T-helper 17 cell (primary cell): ENCODE measurements around the gene ARHGAP36. TPM values are rescaled to one million over a fixed set of nuclear protein-coding genes. Genes with fewer than 3 reads are reported as not detected.

Experiments
- ATAC-seq: fragments of 150-1000 bp; cut with Tn5 transposase; 2 replicates; pipeline ENCODE4 v1.10.0; 2021; ENCODE audit warnings: mild to moderate bottlenecking, moderate library complexity
- DNase-seq, 3 donors: peaks; one replicate each; pipeline versions ENCODE4 v3.0.0 to v3.0.0-alpha.2; 2020 to 2021
- H3K9me3 ChIP-seq: one replicate; pipeline ENCODE4 v1.7.0; 2013; ENCODE audit warnings: low read length, mild to moderate bottlenecking; ENCODE audit not compliant: control insufficient read depth, poor library complexity, severe bottlenecking
- H3K27ac Mint-ChIP-seq: one replicate; pipeline ENCODE4 v1.8.0; 2022; ENCODE audit warnings: mild to moderate bottlenecking, moderate library complexity, mixed read lengths
- H3K27me3 Mint-ChIP-seq: one replicate; pipeline ENCODE4 v1.8.0; 2022; ENCODE audit warnings: mixed read lengths
- H3K36me3 Mint-ChIP-seq: one replicate; pipeline ENCODE4 v1.8.0; 2022; ENCODE audit warnings: low read depth, mixed read lengths
- H3K4me1 Mint-ChIP-seq: one replicate; pipeline ENCODE4 v1.8.0; 2022; ENCODE audit warnings: mild to moderate bottlenecking, mixed read lengths
- H3K4me3 Mint-ChIP-seq: one replicate; pipeline ENCODE4 v1.8.0; 2022; ENCODE audit warnings: mild to moderate bottlenecking, moderate library complexity, mixed read lengths
- total RNA-seq, 4 donors: library from RNA in 2 of 4; stranded (reverse) in 2 of 4; gene quantifications; one replicate each; pipeline ENCODE4 v1.2.3 and lab custom pipeline; 2022 to 2026

The ARHGAP36 gene
- total RNA-seq, 2 donors from 2014 or later: not detected

DNA sequence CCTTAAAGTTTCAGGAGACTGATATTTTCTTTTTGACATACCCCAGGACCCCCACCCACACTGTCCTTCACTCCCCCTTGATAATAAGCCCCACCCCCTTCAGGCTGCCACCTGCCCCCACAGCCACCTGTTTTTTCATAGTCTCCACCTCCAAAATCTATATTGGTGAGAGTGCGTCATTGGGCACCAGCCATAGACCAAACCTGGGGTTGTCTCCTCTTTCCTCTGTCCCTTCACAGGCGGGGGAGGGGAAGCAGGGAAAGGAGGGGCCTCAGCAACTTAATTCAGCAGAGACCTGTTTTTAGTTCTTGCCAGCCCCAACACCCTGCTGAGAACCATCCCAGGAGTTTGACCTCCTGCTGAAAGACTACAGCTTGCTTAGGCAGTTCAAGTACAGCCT lies 1.1 kb downstream of the ARHGAP36 start:
- no peaks in the 10 kb centered on the region for H3K4me1 Mint-ChIP-seq
- H3K36me3 Mint-ChIP-seq: no peaks in the 10 kb centered on the region
- H3K27ac Mint-ChIP-seq: no peak overlapping the region
- no peaks in the 10 kb centered on the region for H3K9me3 ChIP-seq
- peaks cover 34% of the 10 kb centered on the region for H3K27me3 Mint-ChIP-seq
- DNase-seq: no peak
- no peak for ATAC-seq
- no peak overlapping the region for H3K4me3 Mint-ChIP-seq

DNA sequence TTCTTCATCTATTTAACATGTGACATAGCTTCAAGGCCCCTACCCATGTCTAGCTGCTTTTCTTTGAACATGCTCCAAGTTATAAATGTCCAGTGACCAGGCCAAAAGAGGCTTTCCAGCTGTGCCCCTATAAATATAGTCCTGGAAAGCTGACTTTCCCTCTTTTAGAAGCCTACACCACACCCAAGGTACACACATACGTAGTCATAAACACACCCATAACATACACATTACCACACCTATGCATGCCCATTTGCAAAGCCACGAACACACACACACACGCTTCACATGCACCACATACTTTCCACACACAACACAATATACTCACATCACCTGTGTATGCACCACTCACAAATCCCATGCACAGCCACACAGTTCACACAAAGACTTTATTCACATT lies 2.0 kb downstream of the ARHGAP36 start:
- peaks cover 34% of the 10 kb centered on the region for H3K27me3 Mint-ChIP-seq
- no peak overlapping the region for H3K27ac Mint-ChIP-seq
- no peaks in the 10 kb centered on the region for H3K9me3 ChIP-seq
- H3K4me3 Mint-ChIP-seq: no peak overlapping the region
- ATAC-seq (no peak), DNase-seq (no peak)
- H3K36me3 Mint-ChIP-seq: no peaks in the 10 kb centered on the region
- H3K4me1 Mint-ChIP-seq: no peaks in the 10 kb centered on the region

DNA sequence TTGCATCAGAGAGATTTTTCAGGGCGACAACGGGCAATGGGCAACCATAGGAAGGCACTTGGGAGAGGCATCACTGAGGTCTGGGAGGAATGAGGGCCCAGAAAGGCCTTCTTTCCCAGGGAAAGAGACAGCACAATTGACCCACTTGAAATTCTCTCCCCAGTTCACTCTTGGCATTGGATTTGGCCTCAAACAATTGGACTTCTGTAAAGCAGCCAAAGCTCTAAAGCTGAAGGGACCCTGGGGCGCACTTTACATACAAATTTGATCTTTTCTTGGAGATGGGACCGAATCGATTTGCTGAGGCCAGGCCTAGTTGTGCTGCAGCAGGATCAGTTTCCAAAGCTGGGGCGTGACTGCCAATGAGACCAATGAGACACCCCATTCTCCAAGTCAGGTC lies 3.2 kb downstream of the ARHGAP36 start:
- H3K4me3 Mint-ChIP-seq: no peak overlapping the region
- H3K4me1 Mint-ChIP-seq: no peaks in the 10 kb centered on the region
- H3K9me3 ChIP-seq: no peaks in the 10 kb centered on the region
- no peaks in the 10 kb centered on the region for H3K36me3 Mint-ChIP-seq
- DNase-seq (no peak), ATAC-seq (no peak)
- H3K27me3 Mint-ChIP-seq: peaks cover 31% of the 10 kb centered on the region
- H3K27ac Mint-ChIP-seq: no peak overlapping the region

DNA sequence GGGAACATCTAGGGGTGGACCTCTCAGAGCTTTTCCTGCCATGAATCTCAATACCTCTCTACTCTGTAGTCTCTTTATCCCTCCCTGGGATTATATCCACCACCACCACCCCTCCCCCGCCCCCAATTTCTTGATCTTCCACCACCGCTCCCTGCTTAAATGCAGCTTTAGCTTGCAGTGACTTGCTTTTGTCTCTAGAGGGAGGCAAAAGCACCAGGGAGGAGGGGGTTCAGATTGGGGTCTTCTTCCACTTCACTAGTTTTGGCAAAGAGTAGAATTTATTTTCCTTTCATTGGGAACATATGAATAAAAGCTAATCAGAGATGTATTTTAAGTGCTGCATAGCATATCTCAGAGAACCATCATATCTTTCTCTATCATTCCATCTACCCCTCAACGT lies 5.5 kb downstream of the ARHGAP36 start:
- ATAC-seq: no peak
- Mint-ChIP-seq H3K27me3 (peaks cover 29% of the 10 kb centered on the region), H3K36me3 (no peaks in the 10 kb centered on the region), H3K27ac (no peak overlapping the region), H3K4me3 (no peak overlapping the region), H3K4me1 (no peaks in the 10 kb centered on the region)
- no peaks in the 10 kb centered on the region for H3K9me3 ChIP-seq
- no peak for DNase-seq

DNA sequence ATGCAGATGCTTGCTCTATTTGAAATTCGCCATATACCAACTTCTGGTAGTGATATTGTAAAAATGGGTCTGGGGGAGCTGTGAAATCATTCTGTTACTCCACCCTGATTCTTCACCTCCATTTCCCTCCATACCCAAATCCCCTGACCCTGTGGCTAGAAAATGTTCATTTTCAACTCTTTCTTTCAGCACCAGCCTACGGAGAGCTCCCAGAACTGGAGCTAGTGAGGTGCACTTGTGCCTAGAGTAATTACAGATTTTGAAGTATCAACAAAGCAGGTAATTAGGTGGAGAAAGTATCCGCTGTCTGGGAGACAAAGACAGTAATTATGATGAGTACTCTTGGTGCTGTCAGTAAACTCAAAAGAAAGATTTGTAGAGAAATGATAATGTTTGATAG lies 8.1 kb downstream of the ARHGAP36 start:
- H3K36me3 Mint-ChIP-seq: no peaks in the 10 kb centered on the region
- H3K4me1 Mint-ChIP-seq: no peaks in the 10 kb centered on the region
- H3K9me3 ChIP-seq: no peaks in the 10 kb centered on the region
- peaks cover 16% of the 10 kb centered on the region for H3K27me3 Mint-ChIP-seq
- ATAC-seq (no peak), DNase-seq (no peak)
- H3K4me3 Mint-ChIP-seq: no peak overlapping the region
- H3K27ac Mint-ChIP-seq: no peak overlapping the region

DNA sequence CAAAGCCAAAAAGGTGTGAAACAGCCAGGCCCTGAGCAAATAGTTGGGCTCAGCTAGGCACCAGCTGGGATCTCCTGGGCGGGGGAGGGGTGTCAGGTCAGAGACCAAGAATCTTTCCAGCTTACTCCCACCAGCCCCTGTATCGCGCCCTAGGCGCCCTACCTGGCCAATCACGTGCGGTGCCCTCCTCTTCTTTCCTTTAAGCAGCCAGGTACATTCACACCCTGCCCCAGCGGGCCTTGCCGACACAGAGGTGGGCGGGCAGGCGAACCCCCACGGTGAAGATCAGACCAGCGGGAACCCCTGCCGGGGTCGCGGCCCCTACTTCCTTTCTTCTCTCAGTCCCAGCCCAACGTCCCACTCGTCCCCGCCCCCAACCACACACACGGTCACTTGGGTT lies 9.1 kb downstream of the ARHGAP36 start:
- no peaks in the 10 kb centered on the region for H3K4me1 Mint-ChIP-seq
- H3K27me3 Mint-ChIP-seq: peaks cover 23% of the 10 kb centered on the region
- no peaks in the 10 kb centered on the region for H3K9me3 ChIP-seq
- no peak overlapping the region for H3K4me3 Mint-ChIP-seq
- ATAC-seq (no peak), DNase-seq (no peak)
- H3K27ac Mint-ChIP-seq: no peak overlapping the region
- H3K36me3 Mint-ChIP-seq: no peaks in the 10 kb centered on the region

DNA sequence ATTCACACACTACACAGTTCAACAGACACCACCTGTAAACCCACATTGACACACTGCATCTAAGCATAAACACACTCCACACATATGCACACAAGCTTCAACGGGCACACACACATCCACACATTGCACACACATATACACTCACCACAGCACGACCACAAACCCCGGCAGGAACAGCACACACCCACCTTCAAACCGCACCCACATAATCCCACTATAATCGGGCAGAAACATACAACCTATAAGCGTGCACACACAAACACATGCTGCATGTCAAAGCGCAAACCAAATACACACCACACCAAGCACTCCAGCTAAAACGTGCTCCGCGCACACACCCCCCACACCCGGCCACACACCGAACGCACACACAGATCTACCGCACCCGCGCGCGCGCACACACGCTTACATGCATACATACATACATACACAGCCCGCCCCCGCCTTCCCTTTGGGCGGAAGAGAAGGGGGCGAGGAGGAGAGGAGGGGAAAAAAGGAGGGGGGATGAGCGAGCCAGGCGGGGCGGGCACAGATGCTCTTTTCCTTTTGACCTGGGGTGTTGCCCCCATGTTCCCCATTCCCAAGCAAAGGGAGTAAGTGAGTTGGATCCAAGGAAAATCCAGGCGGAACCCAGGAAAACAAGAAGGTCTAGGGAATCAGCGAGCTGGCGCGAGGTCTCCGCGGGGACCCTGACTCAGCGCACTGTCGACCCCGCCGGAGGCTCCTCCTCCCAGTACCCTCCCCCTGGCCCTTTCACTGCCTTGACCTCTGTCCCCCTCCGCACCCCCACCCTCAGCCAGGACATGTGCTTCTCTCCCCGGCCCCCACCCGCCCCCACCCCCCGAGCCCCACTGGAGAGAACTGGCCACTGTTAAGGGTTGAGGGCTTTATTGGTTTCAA lies 9.9 kb downstream of the ARHGAP36 start:
- H3K27me3 Mint-ChIP-seq: peaks cover 32% of the 10 kb centered on the region

DNA sequence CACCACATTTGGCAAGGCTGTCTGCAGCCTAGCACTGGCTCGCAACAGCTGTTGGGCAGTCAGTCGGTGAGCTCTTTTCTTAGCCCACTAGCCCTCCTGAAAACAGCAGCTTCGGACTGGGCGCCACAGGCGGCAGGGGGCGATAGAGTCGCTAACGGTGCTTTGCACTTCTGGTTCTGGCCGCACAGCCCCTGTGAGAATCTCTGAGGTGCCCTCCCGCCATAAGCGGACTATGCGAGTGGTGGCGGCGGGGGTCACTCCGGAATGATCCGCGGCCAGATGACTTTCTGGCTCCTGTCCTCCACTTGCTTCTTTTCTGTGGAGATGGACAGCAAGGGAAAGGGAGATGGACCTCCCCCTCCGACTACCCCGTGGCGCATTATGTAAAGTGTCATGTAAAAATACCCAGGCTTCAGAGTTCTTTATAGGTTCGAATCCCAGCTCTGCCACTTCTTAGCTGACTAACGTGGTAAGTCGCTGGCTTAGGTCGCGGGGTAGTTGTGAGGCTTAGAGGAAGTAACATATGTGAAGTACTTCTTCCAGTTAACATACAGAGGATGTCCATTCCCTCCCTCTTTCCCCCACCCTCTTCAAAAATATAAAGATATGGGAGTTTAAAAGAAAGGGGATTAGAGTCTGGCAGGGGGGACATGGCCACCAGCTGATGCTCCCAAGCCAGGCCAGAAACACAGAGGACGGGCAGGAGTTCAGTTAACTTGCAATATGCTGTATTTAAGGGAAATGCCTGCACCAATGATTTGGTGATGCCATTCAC lies 11.0 kb downstream of the ARHGAP36 start:
- ATAC-seq: no peak
- DNase-seq: no peak
- no peak overlapping the region for H3K27ac Mint-ChIP-seq
- H3K27me3 Mint-ChIP-seq: peaks cover 33% of the 10 kb centered on the region
- H3K36me3 Mint-ChIP-seq: peaks cover 2% of the 10 kb centered on the region
- H3K9me3 ChIP-seq: no peaks in the 10 kb centered on the region
- no peak overlapping the region for H3K4me3 Mint-ChIP-seq
- peaks cover 2% of the 10 kb centered on the region for H3K4me1 Mint-ChIP-seq

More for the DNA sequence above, 9.9 kb downstream of the ARHGAP36 start:
- no peak overlapping the region for H3K4me3 Mint-ChIP-seq
- H3K4me1 Mint-ChIP-seq: peaks cover 2% of the 10 kb centered on the region
- H3K36me3 Mint-ChIP-seq: peaks cover 2% of the 10 kb centered on the region
- no peak for ATAC-seq
- no peak overlapping the region for H3K27ac Mint-ChIP-seq
- H3K9me3 ChIP-seq: no peaks in the 10 kb centered on the region
- no peak for DNase-seq

DNA sequence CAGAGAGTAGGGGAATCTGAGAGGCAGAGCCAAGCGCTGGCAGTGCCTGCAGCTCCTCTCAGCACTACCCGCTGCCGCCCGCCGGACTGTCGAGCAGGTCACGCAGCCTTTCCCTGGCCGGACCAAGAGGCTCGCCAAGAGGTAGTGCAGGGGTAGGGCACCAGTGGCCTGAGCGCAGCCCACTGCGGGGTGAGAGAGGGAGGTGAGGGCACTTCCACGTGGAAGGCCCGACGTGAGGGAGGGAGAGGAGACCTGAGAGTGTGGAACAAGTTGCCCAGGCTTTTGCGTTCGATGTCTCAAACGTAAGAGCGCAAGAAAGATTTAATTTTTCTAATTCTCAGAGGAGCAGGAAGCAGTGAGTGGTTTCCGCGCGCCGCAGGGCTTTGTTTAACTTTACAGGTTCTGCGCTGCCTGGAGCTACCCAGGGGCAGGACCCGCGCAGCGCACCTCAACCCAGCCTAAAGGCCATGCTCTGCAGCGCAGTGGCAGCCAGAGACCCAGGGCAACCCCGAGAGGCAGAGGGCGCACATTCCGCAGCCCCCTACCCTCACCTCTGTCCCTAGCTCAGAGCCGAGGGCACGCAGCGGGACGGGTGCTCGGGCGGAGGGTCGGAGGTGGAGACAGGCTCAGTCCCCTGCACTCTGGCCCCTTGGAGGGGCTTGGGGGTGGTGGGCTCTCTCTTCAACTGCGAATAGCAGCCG lies 14.9 kb downstream of the ARHGAP36 start:
- Mint-ChIP-seq H3K27ac (no peak overlapping the region), H3K27me3 (peaks cover 37% of the 10 kb centered on the region), H3K36me3 (peaks cover 2% of the 10 kb centered on the region), H3K4me3 (no peak overlapping the region), H3K4me1 (peaks cover 2% of the 10 kb centered on the region)
- no peaks in the 10 kb centered on the region for H3K9me3 ChIP-seq
- no peak for ATAC-seq
- DNase-seq: no peak

DNA sequence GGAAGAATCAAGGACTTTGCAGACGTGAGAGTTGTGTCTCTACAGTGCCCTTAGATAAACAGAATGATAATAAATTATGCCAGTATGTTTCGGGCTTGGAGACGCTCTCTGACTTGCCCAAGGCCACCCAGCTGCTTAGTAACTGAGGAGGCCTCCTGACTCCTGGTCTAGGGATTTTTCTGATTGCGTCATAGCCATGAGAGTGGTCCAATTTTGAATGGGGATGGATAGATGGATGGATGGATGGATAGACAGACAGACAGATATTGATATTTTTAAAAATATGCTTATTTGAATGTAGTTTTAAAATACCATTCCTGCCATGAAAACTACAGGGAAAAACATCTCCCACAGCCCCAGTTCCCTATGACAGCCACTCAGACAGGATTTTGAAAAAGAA lies 15.5 kb downstream of the ARHGAP36 start:
- peaks cover 2% of the 10 kb centered on the region for H3K36me3 Mint-ChIP-seq
- H3K4me3 Mint-ChIP-seq: no peak overlapping the region
- peaks cover 37% of the 10 kb centered on the region for H3K27me3 Mint-ChIP-seq
- no peaks in the 10 kb centered on the region for H3K9me3 ChIP-seq
- peaks cover 2% of the 10 kb centered on the region for H3K4me1 Mint-ChIP-seq
- no peak for ATAC-seq
- no peak overlapping the region for H3K27ac Mint-ChIP-seq
- no peak for DNase-seq

DNA sequence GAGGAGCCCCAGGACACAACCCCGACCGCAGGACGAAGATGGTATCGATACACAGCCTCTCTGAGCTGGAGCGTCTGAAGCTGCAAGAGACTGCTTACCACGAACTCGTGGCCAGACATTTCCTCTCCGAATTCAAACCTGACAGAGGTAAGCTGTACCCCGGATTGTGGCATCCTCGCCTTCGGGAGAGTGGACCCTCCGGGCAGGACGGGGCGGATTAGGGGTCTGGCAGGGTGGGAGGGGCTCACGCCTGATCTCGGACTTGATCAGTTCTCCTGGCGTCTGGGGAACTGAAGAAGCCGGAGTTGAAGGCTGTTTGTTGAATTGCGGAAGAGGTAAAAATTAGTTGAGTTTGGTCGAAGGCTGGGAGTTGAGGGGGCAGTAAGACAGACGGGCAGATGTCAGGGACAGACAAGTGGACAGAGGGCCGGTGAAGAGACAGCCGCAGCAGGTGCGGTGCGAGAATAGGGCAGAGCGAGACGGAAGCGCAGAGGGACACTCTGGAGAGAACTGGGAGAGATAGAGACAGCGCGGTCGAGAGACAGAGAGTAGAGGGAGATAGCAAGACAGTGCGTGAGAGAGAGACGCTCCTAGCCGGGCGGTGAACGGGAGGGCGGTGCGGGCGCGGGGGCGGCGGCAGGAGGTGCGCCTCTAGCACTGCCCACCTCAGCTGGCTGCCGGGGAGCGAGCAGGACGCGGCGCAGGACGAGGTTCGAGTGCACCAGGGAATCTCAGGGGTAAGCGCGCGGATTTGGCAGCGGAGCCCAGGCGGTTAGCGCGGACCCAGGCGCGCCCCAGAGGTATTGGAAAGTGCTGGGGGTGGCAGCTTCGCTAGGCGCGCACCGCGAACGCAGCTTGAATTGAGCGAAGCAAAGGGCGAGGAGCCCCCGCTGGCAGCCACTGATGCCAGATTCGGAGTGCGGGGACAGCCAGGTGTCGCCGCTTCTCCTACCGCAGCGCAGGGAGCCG lies 23.9 kb downstream of the ARHGAP36 start:
- Mint-ChIP-seq H3K36me3 (peaks cover 4% of the 10 kb centered on the region), H3K27me3 (peaks cover 46% of the 10 kb centered on the region), H3K27ac (no peak overlapping the region), H3K4me1 (no peaks in the 10 kb centered on the region), H3K4me3 (no peak overlapping the region)
- ATAC-seq: no peak
- no peak for DNase-seq
- no peaks in the 10 kb centered on the region for H3K9me3 ChIP-seq

DNA sequence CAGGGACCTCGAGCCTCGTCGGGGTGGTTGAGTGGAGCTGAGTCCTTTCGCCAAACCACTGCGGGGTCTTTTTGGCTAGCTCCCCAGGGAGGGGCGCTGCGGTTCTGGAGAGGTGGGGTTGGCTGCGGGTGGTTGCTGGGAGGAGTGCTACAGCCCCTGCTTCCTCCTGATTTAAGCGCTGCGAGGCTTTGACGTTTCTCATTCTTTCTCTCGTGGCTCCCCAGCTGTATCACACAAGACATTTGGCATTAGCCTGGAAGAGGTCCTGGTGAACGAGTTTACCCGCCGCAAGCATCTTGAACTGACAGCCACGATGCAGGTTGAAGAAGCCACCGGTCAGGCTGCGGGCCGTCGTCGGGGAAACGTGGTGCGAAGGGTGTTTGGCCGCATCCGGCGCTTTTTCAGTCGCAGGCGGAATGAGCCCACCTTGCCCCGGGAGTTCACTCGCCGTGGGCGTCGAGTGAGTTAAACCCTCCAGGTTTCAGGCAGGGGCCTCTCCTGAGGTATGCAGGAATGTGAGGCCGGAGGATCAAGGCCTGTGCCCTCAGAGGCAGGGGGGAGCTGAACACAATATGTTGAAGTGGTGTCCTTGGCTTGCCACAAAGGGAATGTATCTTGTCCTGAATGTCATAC lies 25.5 kb downstream of the ARHGAP36 start:
- H3K9me3 ChIP-seq: no peaks in the 10 kb centered on the region
- Mint-ChIP-seq H3K27ac (no peak overlapping the region), H3K27me3 (peaks cover 46% of the 10 kb centered on the region), H3K4me1 (no peaks in the 10 kb centered on the region), H3K4me3 (no peak overlapping the region), H3K36me3 (peaks cover 4% of the 10 kb centered on the region)
- ATAC-seq (no peak), DNase-seq (no peak)
